ENCODE measurements around the gene BTBD19. TPM values are rescaled to one million over a fixed set of nuclear protein-coding genes. Genes with fewer than 3 reads are reported as not detected.
"Not testable (repeated sequence)": the region's sequence is repeated elsewhere in the genome, so short reads cannot be mapped to it uniquely, and the experiment has no call there.

Gene BTBD19
- total RNA-seq, 1 experiment from 2014 or later = 11.6 TPM

DNA sequence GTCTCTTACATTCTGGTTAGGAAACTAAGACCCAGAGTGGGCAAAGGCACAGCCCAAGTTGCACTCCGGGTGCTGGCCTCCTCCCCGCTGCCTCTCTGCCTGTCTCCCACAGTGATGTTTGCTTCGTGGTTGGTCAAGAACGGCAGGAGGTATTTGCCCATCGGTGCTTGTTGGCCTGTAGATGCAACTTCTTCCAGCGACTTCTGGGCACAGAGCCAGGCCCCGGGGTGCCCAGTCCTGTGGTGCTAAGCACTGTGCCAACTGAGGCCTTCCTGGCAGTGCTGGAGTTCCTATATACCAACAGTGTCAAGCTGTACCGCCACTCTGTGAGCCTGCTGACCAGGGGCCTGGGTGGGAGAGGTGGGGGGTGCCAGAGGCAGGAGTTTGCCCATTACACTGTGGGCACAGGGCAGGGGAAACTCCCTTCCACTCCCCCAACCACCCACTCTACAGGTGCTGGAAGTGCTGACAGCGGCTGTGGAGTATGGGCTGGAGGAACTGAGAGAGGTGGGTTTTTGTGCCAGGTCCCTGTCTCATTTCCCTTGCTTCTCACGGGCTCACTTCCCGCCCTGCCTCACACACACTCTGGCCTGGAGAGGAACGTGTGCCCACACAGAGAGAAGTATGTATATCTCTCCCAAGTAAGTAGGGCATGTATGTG lies 1.9 kb downstream of the BTBD19 start:
- intact Hi-C loops (cut with micrococcal nuclease) = no loop called here
- H3K9me2 ChIP-seq (ENCODE audit: insufficient read depth) = no peaks in the 10 kb centered on the region
- H3K27me3 ChIP-seq (ENCODE audit: insufficient read depth, low read length) = no peaks in the 10 kb centered on the region
- H3K9ac ChIP-seq (ENCODE audit: low read length) = peak overlapping the region; percentile 73
- RAD21 ChIA-PET (ENCODE audit: low non-redundant PET in 1 of 2, low total read pairs in 2 of 2, uncharacterized antibody in 2 of 2, unreplicated experiment in 2 of 2) = no interaction called here
- H3K4me1 ChIP-seq (ENCODE audit: control insufficient read depth in 1 of 2, insufficient read depth in 2 of 2, low read length in 2 of 2) = peaks cover 58 to 77% of the 10 kb centered on the region in 2 experiments
- BruUV-seq (replicated peaks) = no TSS peak
- peaks cover 0 to 14% of the 10 kb centered on the region in 2 experiments; a peak in 1 of 4 replicates for H3K36me3 ChIP-seq (ENCODE audit: control insufficient read depth in 1 of 2, insufficient read depth in 2 of 2, low read length in 2 of 2)
- TF ChIP-seq RAD21 (IDR thresholded peaks at IDR 0.05; ENCODE audit: low read depth) (no peak), SRF (IDR thresholded peaks at IDR 0.05; ENCODE audit: low read depth) (no peak), YY1 (IDR thresholded peaks at IDR 0.05; ENCODE audit: extremely low read depth, insufficient replicate concordance, low read depth, low read length) (no peak), POLR2AphosphoS5 (IDR thresholded peaks at IDR 0.05; ENCODE audit: low read depth, low read length) (peak; percentile 51), ZFX (IDR thresholded peaks at IDR 0.05) (no peak), JUND (IDR thresholded peaks at IDR 0.05) (no peak)
- TF ChIP-seq, protein P1, sequence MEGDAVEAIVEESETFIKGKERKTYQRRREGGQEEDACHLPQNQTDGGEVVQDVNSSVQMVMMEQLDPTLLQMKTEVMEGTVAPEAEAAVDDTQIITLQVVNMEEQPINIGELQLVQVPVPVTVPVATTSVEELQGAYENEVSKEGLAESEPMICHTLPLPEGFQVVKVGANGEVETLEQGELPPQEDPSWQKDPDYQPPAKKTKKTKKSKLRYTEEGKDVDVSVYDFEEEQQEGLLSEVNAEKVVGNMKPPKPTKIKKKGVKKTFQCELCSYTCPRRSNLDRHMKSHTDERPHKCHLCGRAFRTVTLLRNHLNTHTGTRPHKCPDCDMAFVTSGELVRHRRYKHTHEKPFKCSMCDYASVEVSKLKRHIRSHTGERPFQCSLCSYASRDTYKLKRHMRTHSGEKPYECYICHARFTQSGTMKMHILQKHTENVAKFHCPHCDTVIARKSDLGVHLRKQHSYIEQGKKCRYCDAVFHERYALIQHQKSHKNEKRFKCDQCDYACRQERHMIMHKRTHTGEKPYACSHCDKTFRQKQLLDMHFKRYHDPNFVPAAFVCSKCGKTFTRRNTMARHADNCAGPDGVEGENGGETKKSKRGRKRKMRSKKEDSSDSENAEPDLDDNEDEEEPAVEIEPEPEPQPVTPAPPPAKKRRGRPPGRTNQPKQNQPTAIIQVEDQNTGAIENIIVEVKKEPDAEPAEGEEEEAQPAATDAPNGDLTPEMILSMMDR (IDR thresholded peaks at IDR 0.05 in 2 of 3, conservative IDR thresholded peaks at IDR 0.05 in 1 of 3; ENCODE audit: borderline replicate concordance in 1 of 3, insufficient read depth in 1 of 3, low read depth in 2 of 3, low read length in 2 of 3) = no peak
- H2AFZ ChIP-seq (ENCODE audit: low read depth, low read length, poor library complexity, severe bottlenecking) = no peak overlapping the region
- no peak for ATAC-seq
- H3K4me2 ChIP-seq (ENCODE audit: low read length) = peak overlapping the region; percentile 68
- DNase-seq (ENCODE audit: low read depth, low spot score) = no peak
- no peaks in the 10 kb centered on the region for H3K9me3 ChIP-seq (ENCODE audit: control insufficient read depth in 1 of 2, insufficient read depth in 1 of 2, low read depth in 1 of 2, low read length in 2 of 2)
- POLR2A ChIA-PET = interaction anchor here (1.6 to 8.0 kb wide), 6 partner anchors 9 to 89 kb away, joined by 6 to 200 read pairs (median 30); partner anchors contain the start of genes PLK3 and RNU5D-1
- H3K4me3 ChIP-seq (replicated peaks in 1 of 2; ENCODE audit: low read depth in 1 of 2, low read length in 2 of 2) = no peak overlapping the region
- CTCF ChIA-PET = interaction anchor here (2.3 kb wide), 1 partner anchor 10 kb away, joined by 10 read pairs; the partner anchor contains the start of gene PLK3
- H4K20me1 ChIP-seq (ENCODE audit: insufficient read depth) = no peaks in the 10 kb centered on the region
- H3K27ac ChIP-seq (ENCODE audit: low read depth, low read length) = peak overlapping the region; percentile 98; the same call in 1 of the 2 replicates
- peaks cover 7% of the 10 kb centered on the region; the same call in 1 of the 2 replicates for H3K79me2 ChIP-seq (ENCODE audit: insufficient read depth, low read length)

- RAD21 ChIA-PET (ENCODE audit: low non-redundant PET in 1 of 2, low total read pairs in 2 of 2, uncharacterized antibody in 2 of 2, unreplicated experiment in 2 of 2) = not testable (repeated sequence)
- CTCF ChIA-PET = interaction anchor here (2.9 kb wide), 1 partner anchor 11 kb away, joined by 8 read pairs; the partner anchor contains the start of gene PLK3
- POLR2A ChIA-PET = interaction anchor here (1.0 to 8.0 kb wide), 3 partner anchors 9 to 17 kb away, joined by 3 to 200 read pairs (median 32); partner anchors contain the start of gene PLK3
Measured at GRCh38 chr1:44810762-44811105, 2.4 kb downstream of the BTBD19 start.

More at GRCh38 chr1:44810762-44811105, 2.4 kb downstream of the BTBD19 start:
- H2AFZ ChIP-seq (ENCODE audit: low read depth, low read length, poor library complexity, severe bottlenecking); intact Hi-C loops (cut with micrococcal nuclease); H3K27me3 ChIP-seq (ENCODE audit: insufficient read depth, low read length); H4K20me1 ChIP-seq (ENCODE audit: insufficient read depth); DNase-seq (ENCODE audit: low read depth, low spot score); H3K79me2 ChIP-seq (ENCODE audit: insufficient read depth, low read length); BruUV-seq (replicated peaks); ATAC-seq; H3K9me2 ChIP-seq (ENCODE audit: insufficient read depth); H3K4me3 ChIP-seq (replicated peaks in 1 of 2; ENCODE audit: low read depth in 1 of 2, low read length in 2 of 2); H3K36me3 ChIP-seq (ENCODE audit: control insufficient read depth in 1 of 2, insufficient read depth in 2 of 2, low read length in 2 of 2); H3K9me3 ChIP-seq (ENCODE audit: control insufficient read depth in 1 of 2, insufficient read depth in 1 of 2, low read depth in 1 of 2, low read length in 2 of 2): not testable (repeated sequence)
- peak overlapping the region; percentile 98; the same call in 1 of the 2 replicates for H3K27ac ChIP-seq (ENCODE audit: low read depth, low read length)
- peak overlapping the region; percentile 68 for H3K4me2 ChIP-seq (ENCODE audit: low read length)
- peak overlapping the region; percentile 73; the same call in 1 of the 2 replicates for H3K9ac ChIP-seq (ENCODE audit: low read length)
- peaks cover 58 to 72% of the 10 kb centered on the region in 2 experiments for H3K4me1 ChIP-seq (ENCODE audit: control insufficient read depth in 1 of 2, insufficient read depth in 2 of 2, low read length in 2 of 2)

All from HCT116 (cell line).